ENCODE measurements around the gene MMAB.

DNA sequence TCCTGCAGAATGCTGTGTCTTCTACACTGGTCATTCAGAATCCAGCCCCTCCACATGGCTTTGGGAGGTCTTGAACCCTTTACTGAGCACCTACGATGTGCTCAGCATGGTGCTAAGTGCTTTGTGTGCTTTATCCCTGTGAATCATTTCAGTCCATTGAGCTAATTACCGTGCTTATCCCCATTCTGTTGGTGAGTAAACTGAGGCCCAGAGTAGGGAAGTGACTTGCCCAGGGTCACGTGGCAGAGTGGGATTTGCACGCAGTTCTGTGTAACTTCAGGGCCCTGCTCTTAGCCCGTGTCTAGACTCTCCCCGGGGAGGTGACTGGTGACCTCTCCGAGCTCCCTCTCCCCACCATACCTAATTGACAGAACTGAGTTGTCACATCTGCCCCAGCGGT, 27.7 kb upstream of the MMAB start:
- TF ChIP-seq CTCF (IDR thresholded peaks at IDR 0.05 in 4 of 5, conservative IDR thresholded peaks at IDR 0.05 in 1 of 5) (no peak), POLR2A (IDR thresholded peaks at IDR 0.05) (no peak)
